Panc1 (cell line): Measurements from ENCODE around the gene CHST9.

Experiments used
- SIN3A ChIP-seq: IDR thresholded peaks from 2 replicates; pipeline ENCODE4 v1.6.1; 2012; ENCODE audit warnings: low read depth, mild to moderate bottlenecking, low read length, moderate library complexity, borderline replicate concordance; ENCODE audit not compliant: insufficient read depth
- TF ChIP-seq, protein P1 (sequence below): fragments of 450-650 bp; IDR thresholded peaks from 2 replicates; pipeline ENCODE4 v1.5.1; 2017; ENCODE audit warnings: mild to moderate bottlenecking
- TF ChIP-seq, protein P2 (sequence below), 2 experiments: IDR thresholded peaks; 2 replicates each; pipeline ENCODE4 v1.6.1; 2011 to 2012; ENCODE audit warnings: low read depth in 2 of 2, control low read depth in 1 of 2, low read length in 1 of 2, mild to moderate bottlenecking in 1 of 2, moderate library complexity in 1 of 2; ENCODE audit not compliant: insufficient read depth in 1 of 2

DNA sequence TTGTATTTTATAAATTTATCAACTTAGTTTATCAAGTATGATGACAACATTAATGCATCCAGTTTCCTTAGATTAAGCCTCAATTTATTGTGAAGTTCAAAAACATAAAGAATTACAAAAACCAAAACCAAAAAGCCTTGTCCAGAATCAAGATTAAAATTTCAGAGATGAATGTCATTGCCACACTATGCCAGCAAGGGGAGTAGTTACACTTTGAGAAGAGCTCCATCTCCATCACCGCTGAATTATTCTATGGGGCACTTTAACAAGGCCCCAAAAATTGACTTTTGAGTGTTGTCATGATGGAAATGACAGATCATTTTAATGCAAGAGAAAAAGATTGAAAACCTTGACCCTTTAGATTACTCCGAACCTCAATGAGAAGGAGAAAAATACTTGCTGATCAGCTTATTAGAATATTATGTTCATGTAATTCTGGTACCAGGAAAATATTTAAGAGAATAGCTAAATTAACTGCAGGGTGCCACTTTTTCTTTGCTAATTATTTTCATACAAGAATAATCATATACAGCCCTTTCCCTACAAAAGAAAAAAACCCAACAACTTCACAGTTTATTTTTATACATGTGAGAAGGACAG lies 167.1 kb downstream of the CHST9 start:
- TF ChIP-seq, protein P1, sequence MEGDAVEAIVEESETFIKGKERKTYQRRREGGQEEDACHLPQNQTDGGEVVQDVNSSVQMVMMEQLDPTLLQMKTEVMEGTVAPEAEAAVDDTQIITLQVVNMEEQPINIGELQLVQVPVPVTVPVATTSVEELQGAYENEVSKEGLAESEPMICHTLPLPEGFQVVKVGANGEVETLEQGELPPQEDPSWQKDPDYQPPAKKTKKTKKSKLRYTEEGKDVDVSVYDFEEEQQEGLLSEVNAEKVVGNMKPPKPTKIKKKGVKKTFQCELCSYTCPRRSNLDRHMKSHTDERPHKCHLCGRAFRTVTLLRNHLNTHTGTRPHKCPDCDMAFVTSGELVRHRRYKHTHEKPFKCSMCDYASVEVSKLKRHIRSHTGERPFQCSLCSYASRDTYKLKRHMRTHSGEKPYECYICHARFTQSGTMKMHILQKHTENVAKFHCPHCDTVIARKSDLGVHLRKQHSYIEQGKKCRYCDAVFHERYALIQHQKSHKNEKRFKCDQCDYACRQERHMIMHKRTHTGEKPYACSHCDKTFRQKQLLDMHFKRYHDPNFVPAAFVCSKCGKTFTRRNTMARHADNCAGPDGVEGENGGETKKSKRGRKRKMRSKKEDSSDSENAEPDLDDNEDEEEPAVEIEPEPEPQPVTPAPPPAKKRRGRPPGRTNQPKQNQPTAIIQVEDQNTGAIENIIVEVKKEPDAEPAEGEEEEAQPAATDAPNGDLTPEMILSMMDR: peak; percentile 71; the same call in 1 of the 2 replicates
- TF ChIP-seq, protein P2, sequence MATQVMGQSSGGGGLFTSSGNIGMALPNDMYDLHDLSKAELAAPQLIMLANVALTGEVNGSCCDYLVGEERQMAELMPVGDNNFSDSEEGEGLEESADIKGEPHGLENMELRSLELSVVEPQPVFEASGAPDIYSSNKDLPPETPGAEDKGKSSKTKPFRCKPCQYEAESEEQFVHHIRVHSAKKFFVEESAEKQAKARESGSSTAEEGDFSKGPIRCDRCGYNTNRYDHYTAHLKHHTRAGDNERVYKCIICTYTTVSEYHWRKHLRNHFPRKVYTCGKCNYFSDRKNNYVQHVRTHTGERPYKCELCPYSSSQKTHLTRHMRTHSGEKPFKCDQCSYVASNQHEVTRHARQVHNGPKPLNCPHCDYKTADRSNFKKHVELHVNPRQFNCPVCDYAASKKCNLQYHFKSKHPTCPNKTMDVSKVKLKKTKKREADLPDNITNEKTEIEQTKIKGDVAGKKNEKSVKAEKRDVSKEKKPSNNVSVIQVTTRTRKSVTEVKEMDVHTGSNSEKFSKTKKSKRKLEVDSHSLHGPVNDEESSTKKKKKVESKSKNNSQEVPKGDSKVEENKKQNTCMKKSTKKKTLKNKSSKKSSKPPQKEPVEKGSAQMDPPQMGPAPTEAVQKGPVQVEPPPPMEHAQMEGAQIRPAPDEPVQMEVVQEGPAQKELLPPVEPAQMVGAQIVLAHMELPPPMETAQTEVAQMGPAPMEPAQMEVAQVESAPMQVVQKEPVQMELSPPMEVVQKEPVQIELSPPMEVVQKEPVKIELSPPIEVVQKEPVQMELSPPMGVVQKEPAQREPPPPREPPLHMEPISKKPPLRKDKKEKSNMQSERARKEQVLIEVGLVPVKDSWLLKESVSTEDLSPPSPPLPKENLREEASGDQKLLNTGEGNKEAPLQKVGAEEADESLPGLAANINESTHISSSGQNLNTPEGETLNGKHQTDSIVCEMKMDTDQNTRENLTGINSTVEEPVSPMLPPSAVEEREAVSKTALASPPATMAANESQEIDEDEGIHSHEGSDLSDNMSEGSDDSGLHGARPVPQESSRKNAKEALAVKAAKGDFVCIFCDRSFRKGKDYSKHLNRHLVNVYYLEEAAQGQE (IDR thresholded peaks at IDR 0.05; ENCODE audit: insufficient read depth in 1 of 2, low read depth in 2 of 2, low read length in 1 of 2): no peak
- no peak for TF ChIP-seq SIN3A
